Neural cell (in vitro differentiated cells): ENCODE measurements around the gene HOMER2. TPM values are rescaled to one million over a fixed set of nuclear protein-coding genes. Genes with fewer than 3 reads are reported as not detected.

ENCODE experiments used
- H2AFZ ChIP-seq: fragments of 200-600, 300-800 bp; sonication (generic), shearing (Covaris generic); 2 replicates; pipeline ENCODE4 v1.6.0; 2014; ENCODE audit warnings: low read depth, mild to moderate bottlenecking, antibody characterized with exemption, low read length, moderate library complexity
- H3F3A ChIP-seq: fragments of 200-600 bp; shearing (Covaris generic); 2 replicates; pipeline ENCODE4 v1.6.1; 2016; ENCODE audit warnings: mild to moderate bottlenecking, moderate library complexity, mixed read lengths, antibody characterized with exemption, low read length; ENCODE audit not compliant: insufficient read depth, poor library complexity, severe bottlenecking
- H3K27ac ChIP-seq: fragments of 200-600, 300-800 bp; sonication (generic), shearing (Covaris generic); 2 replicates; pipeline ENCODE4 v1.5.1; 2014; ENCODE audit warnings: mild to moderate bottlenecking, low read length, moderate library complexity
- H3K27me3 ChIP-seq: fragments of 300-800, 200-600 bp; sonication (generic), shearing (Covaris generic); 2 replicates; pipeline ENCODE4 v1.6.0; 2014; ENCODE audit warnings: mild to moderate bottlenecking, low read depth, low read length, moderate library complexity; ENCODE audit not compliant: insufficient read depth
- H3K36me3 ChIP-seq: fragments of 300-800, 200-600 bp; sonication (generic), shearing (Covaris generic); 2 replicates; pipeline ENCODE4 v1.5.1; 2014; ENCODE audit warnings: mild to moderate bottlenecking, antibody characterized with exemption, low read length, moderate library complexity; ENCODE audit not compliant: insufficient read depth
- H3K4me2 ChIP-seq: fragments of 300-800, 200-600 bp; sonication (generic), shearing (Covaris generic); 2 replicates; pipeline ENCODE4 v1.6.0; 2014; ENCODE audit warnings: mild to moderate bottlenecking, low read length
- H3K4me3 ChIP-seq: fragments of 300-800, 200-600 bp; sonication (generic), shearing (Covaris generic); 2 replicates; pipeline ENCODE4 v1.5.1; 2014; ENCODE audit warnings: mild to moderate bottlenecking, low read length, moderate library complexity
- H3K79me2 ChIP-seq: fragments of 200-600 bp; shearing (Covaris generic); replicated peaks from 2 replicates; pipeline ENCODE4 v1.6.0; 2014; ENCODE audit warnings: mild to moderate bottlenecking, low read length, moderate library complexity; ENCODE audit not compliant: insufficient read depth
- H3K9ac ChIP-seq: fragments of 300-800, 200-600 bp; sonication (generic), shearing (Covaris generic); 2 replicates; pipeline ENCODE4 v1.6.1; 2016; ENCODE audit warnings: mild to moderate bottlenecking, low read length, mixed read lengths
- H3K9me2 ChIP-seq: fragments of 200-600 bp; shearing (Covaris generic); 2 replicates; pipeline ENCODE4 v1.6.1; 2016; ENCODE audit warnings: mild to moderate bottlenecking, low read length, mixed read lengths; ENCODE audit not compliant: insufficient read depth
- H3K9me3 ChIP-seq: fragments of 200-600, 300-800 bp; sonication (generic), shearing (Covaris generic); 2 replicates; pipeline ENCODE4 v1.6.1; 2016; ENCODE audit warnings: mild to moderate bottlenecking, mixed run types, low read length, moderate library complexity, mixed read lengths
- H4K20me1 ChIP-seq: fragments of 200-600 bp; shearing (Covaris generic); 2 replicates; pipeline ENCODE4 v1.6.1; 2016; ENCODE audit warnings: mild to moderate bottlenecking, mixed run types; ENCODE audit not compliant: insufficient read depth
- CTCF ChIP-seq: fragments of 450-650 bp; IDR thresholded peaks from 2 replicates; pipeline ENCODE4 v1.5.1; 2014; ENCODE audit warnings: antibody characterized with exemption, mild to moderate bottlenecking, moderate library complexity; ENCODE audit not compliant: poor library complexity, severe bottlenecking
- EP300 ChIP-seq: fragments of 450-650 bp; conservative IDR thresholded peaks from 2 replicates; pipeline ENCODE4 v1.6.1; 2014; ENCODE audit warnings: antibody characterized with exemption, mild to moderate bottlenecking, moderate library complexity; ENCODE audit not compliant: poor library complexity, severe bottlenecking
- EZH2 ChIP-seq: fragments of 200-600, 300-800 bp; shearing (Covaris generic), sonication (generic); IDR thresholded peaks from 2 replicates; pipeline ENCODE4 v1.6.1; 2014; ENCODE audit warnings: antibody characterized with exemption, low read length, borderline replicate concordance, mild to moderate bottlenecking; ENCODE audit not compliant: insufficient read depth, poor library complexity, severe bottlenecking
- MXI1 ChIP-seq: fragments of 450-650 bp; conservative IDR thresholded peaks from 2 replicates; pipeline ENCODE4 v1.6.1; 2014; ENCODE audit warnings: antibody characterized with exemption, mild to moderate bottlenecking; ENCODE audit not compliant: poor library complexity, severe bottlenecking
- POLR2AphosphoS5 ChIP-seq: IDR thresholded peaks from 2 replicates; pipeline ENCODE4 v1.6.1; 2012
- RAD21 ChIP-seq: fragments of 450-650 bp; conservative IDR thresholded peaks from 2 replicates; pipeline ENCODE4 v1.6.1; 2014; ENCODE audit warnings: antibody characterized with exemption, mild to moderate bottlenecking, moderate library complexity
- REST ChIP-seq: IDR thresholded peaks from 2 replicates; pipeline ENCODE4 v1.6.1; 2012; ENCODE audit warnings: borderline replicate concordance
- SMC3 ChIP-seq: fragments of 450-650 bp; conservative IDR thresholded peaks from 2 replicates; pipeline ENCODE4 v1.6.1; 2014; ENCODE audit warnings: antibody characterized with exemption, mild to moderate bottlenecking, moderate library complexity; ENCODE audit not compliant: poor library complexity
- TAF1 ChIP-seq: IDR thresholded peaks from 2 replicates; pipeline ENCODE4 v1.6.1; 2012; ENCODE audit warnings: low read depth
- polyA plus RNA-seq: library from polyadenylated mRNA; depleted of rRNA; stranded (reverse); fragments of >200 nt; gene quantifications from 2 replicates; pipeline ENCODE4 v1.2.3, GENCODE V29; 2014

Gene HOMER2
- polyA plus RNA-seq, 1 donor from 2014 or later: 21.7 TPM

GRCh38 chr15:82979726-82980125 lies 27.2 kb upstream of the HOMER2 start:
- H3K27me3 ChIP-seq: no peaks in the 10 kb centered on the region
- H3K9me2 ChIP-seq: no peaks in the 10 kb centered on the region
- H2AFZ ChIP-seq: no peak overlapping the region
- H3K9ac ChIP-seq: no peak overlapping the region
- no peaks in the 10 kb centered on the region for H3K36me3 ChIP-seq
- no peaks in the 10 kb centered on the region for H3K79me2 ChIP-seq
- no peaks in the 10 kb centered on the region for H4K20me1 ChIP-seq
- TF ChIP-seq RAD21 (no peak), SMC3 (no peak), MXI1 (no peak), REST (no peak), EP300 (no peak), POLR2AphosphoS5 (no peak), CTCF (no peak), TAF1 (no peak), EZH2 (no peak)
- no peak overlapping the region for H3K27ac ChIP-seq
- no peaks in the 10 kb centered on the region for H3K9me3 ChIP-seq
- H3K4me2 ChIP-seq: no peak overlapping the region
- H3F3A ChIP-seq: no peaks in the 10 kb centered on the region
- no peak overlapping the region for H3K4me3 ChIP-seq

GRCh38 chr15:82978438-82978837 lies 25.9 kb upstream of the HOMER2 start:
- TF ChIP-seq EP300: no peak
- TF ChIP-seq RAD21: no peak
- no peak for TF ChIP-seq CTCF
- TF ChIP-seq REST: no peak
- no peak for TF ChIP-seq POLR2AphosphoS5
- no peak for TF ChIP-seq SMC3
- no peak for TF ChIP-seq MXI1
- TF ChIP-seq TAF1: no peak
- no peak for TF ChIP-seq EZH2
- Histone ChIP-seq H3K9me2 (no peaks in the 10 kb centered on the region), H3K4me3 (no peak overlapping the region), H2AFZ (no peak overlapping the region), H3K27ac (no peak overlapping the region), H4K20me1 (no peaks in the 10 kb centered on the region), H3K4me2 (no peak overlapping the region), H3K36me3 (no peaks in the 10 kb centered on the region), H3K9me3 (no peaks in the 10 kb centered on the region), H3K79me2 (no peaks in the 10 kb centered on the region), H3K27me3 (no peaks in the 10 kb centered on the region), H3F3A (no peaks in the 10 kb centered on the region), H3K9ac (no peak overlapping the region)
